Glomerular visceral epithelial cell (primary cell): ENCODE results near the gene SRBD1.
A peak's percentile ranks its signal among the peaks of the same experiment; 100 is the strongest.

Source experiments
- DNase-seq: peaks from one replicate; pipeline ENCODE4 v3.0.0-alpha.2; 2016; ENCODE audit errors: extremely low spot score

Gene SRBD1

GRCh38 chr2:45631955-45632354 lies 20.9 kb upstream of the SRBD1 start:
- no peak for DNase-seq

GRCh38 chr2:45631319-45631718 lies 20.3 kb upstream of the SRBD1 start:
- DNase-seq, result no peak

GRCh38 chr2:45629971-45630370 lies 18.9 kb upstream of the SRBD1 start:
- no peak for DNase-seq

GRCh38 chr2:45627911-45628310 lies 16.8 kb upstream of the SRBD1 start:
- DNase-seq, result peak; percentile 61

- DNase-seq, result no peak
Observed at GRCh38 chr2:45626387-45627221, 15.5 kb upstream of the SRBD1 start.

GRCh38 chr2:45625824-45626223 lies 14.8 kb upstream of the SRBD1 start:
- DNase-seq, result no peak

- no peak for DNase-seq
Observed at GRCh38 chr2:45623098-45623497, 12.0 kb upstream of the SRBD1 start.

- DNase-seq, result no peak
Observed at GRCh38 chr2:45622336-45623075, 11.4 kb upstream of the SRBD1 start.

DNA sequence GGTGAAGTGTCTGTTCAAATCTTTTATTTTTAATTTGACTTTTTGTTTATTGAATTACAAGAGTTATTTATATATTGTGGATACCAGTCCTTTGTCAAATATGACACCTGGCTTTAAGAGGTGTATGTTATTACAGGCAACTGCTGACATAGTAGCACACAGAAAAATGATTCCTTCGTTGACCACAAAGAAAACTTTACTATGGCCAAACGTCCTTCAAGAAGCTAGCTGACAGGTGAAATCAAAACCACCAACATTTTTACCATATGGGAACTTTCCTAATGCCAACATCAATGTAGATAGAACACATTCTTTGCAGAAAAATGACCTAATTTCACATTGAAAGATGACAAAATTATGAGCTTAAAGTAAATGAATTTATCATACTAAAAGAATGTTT lies 6.4 kb upstream of the SRBD1 start:
- no peak for DNase-seq

DNA sequence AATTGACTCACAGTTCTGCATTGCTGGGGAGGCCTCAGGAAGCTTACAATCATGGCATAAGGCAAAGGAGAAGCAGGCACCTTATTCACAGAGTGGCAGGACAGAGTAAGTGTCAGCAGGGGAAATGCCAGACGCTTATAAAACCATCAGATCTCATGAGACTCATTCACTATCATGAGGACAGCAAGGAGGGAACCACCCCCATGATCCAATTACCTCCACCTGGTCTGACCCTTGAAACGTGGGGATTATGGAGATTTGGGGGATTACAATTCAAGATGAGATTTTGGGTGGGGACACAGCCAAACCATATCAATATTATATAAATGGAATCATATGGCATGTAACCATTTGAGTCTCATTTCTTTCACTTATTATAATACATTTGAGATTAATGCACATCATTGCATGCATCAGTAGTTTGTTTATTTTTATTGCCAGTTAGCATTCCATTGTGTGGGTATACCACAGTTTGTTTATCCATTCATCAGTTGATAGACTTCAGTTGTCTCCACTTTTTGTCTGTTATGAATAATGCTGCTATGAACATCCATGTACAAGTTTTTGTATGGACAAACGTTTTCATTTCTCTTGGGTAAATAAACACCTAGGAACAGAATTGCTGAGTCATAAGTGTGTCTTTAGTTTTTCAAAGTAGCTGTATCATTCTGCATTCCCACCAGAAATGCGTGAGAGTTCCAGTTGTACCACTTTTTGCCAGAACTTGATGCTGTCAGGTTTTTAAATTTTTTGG lies 5.8 kb upstream of the SRBD1 start:
- DNase-seq, result no peak

DNA sequence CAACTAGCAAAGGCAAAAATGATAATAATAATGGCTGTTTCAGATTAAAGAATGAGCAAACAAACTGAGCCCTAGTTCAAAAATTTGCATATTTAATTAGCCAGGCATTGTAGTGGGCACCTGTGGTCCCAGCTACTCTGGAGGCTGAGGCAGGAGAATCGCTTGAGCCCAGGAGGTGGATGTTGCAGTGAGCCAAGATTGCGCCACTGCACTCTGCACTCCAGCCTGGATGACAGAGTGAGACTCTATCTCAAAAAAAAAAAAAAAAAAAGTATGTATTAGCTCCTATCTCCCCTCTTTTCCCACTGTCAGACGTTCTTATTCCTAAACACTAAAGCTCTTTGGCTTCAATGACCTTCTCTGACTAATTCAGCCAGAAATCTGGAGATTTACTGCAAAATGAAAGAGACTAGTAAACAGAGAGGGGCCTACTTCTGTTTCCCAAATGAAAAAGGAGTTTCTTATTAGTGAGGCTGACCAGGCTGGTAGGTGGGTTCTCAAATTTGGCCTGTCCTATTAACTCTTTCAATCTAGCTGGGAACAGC lies 3.9 kb upstream of the SRBD1 start:
- DNase-seq, result no peak

DNA sequence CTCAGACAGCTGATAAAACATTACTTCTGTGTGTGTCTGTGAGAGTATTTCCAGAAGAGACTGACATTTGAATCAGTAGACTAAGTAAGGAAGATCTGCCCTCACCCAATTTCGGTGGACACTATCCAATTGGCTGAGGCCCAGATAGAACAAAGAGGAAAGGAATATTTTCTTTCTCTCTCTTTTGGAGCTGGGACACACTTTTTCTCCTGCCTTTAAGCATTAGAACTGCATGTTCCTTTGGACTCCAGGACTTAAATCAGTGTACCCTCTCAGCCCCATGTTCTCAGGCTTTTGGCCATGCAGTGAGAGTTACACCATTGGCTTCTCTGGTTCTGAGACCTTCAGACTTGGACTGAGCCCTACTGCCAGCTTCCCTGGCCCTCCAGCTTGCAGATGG lies 3.3 kb upstream of the SRBD1 start:
- no peak for DNase-seq

DNA sequence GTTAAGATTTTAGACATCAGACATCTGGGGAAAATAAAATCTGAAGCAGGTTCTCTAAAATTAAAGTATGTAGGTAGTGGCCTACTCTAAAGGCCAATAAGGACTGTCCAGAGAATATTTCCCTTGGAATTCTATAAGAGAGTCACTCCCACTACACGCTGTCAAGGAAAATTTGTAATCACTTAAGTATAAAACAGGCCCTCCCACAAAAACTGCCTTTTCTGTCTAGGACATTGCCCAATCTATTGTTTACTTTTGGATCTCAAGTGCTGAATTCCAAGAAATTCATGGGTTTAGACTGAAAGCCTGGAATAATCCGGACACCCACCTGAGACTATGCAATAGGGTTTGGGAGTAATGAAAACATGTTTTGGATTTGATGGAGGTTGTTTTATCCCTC lies 1.7 kb upstream of the SRBD1 start:
- no peak for DNase-seq

DNA sequence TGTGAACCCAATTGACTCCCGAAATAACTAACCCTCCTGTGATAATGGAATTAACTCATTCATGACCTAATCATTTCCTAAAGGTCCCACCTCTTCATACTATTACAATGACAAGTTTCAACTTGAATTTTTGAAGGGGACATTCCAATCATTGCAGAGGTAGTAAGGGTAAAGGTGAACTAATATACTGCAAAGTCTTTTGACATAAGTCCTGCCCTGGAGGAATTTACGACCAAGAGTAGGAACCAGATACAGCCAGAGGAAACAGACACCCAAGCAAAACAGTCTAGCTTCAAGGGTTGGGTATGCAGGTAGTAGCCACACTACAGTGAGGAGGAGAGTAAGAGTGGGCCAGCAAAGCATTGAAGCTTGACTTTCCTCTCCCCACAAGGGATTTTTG lies 1.2 kb upstream of the SRBD1 start:
- no peak for DNase-seq

DNA sequence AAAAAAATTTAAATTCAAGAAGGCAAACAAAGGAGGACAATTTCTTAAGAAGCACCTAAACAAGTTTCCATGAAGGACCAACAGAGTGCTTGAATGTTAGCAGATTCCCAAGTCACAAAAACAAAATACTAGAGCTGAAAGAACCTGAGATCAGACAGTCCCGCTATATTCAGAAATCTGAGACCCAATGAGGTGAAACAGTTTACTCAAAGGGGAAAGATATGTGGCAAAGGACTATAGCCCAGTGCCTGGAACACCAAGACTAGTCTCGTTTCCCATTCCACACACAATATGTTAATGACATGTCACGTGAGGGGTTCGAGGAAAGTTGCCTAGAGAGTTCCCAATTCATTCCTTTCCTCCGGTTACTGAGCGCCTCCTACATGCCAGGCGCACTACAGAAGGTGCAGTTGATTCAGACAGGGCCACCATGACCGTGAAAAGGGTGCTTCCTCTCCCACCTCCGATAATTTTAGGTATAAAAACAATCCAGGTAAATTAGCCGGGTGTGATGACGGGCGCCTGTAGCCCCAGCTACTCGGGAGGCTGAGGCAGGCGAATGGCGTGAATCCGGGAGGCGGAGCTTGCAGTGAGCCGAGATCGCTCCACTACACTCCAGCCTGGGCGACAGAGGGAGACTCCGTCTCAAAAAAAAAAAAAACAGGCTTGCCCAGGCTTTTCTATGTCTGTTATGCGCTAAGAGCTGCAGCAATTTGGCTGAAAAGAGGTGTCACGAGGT lies 617 bp downstream of the SRBD1 start:
- peak; percentile 51 for DNase-seq

DNA sequence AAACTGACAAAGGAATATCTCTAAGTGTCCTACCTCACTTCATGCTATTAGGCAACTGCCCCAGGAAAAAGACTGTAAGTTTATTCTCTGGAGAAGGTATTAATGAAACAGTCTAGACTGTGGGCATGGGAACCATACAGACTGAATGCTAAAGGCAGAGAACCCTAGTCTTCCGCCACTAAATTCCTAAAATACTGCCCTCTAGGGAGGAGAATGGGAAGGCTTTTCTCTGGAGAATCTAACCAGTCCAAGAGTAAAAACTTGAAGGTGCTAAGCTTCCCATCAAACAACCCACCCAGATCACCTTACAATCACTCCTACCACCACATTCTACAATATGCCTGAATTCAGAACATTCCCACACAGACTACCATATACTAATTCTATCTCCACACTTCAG lies 3.4 kb downstream of the SRBD1 start:
- peak; percentile 14 for DNase-seq

GRCh38 chr2:45606796-45607195 lies 4.3 kb downstream of the SRBD1 start:
- DNase-seq, result no peak

DNA sequence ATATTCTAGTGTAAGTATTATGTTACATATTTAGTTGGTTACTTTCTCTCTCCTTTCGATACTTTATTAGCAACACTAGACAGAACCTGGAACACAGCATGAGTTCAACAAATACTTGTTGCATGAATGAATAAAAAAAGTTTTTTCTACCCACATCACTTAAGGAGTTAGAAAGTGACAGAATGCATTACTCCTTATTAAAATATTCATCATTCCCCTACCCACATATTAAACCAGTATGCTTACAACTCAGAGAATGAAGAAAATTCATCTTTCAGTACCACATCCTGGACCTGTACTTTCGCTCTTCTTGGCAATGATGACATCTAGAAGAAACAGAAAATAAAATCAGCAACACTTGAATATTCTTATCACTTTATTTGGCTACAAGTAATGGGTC lies 6.0 kb downstream of the SRBD1 start:
- no peak for DNase-seq

- no peak for DNase-seq
Observed at GRCh38 chr2:45602624-45603023, 8.4 kb downstream of the SRBD1 start.

- DNase-seq, result no peak
Observed at GRCh38 chr2:45598545-45598944, 12.5 kb downstream of the SRBD1 start.

DNA sequence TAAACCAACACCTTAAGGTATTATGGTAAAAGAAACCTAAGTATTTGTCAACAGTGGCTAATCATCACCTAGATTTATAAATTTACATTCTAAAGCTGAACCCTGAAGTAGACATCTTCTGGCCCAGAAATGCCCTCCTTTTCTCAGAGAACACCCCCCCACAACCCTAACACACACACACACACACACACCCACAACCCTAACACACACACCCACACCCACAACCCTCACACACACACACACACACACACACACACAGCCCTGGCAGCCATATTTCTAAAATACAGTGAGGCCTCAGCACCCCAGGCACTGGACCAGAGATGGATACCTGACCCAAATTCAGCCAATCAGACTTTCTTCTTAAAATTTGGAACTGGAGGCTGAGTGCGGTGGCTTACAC lies 14.3 kb downstream of the SRBD1 start:
- no peak for DNase-seq
